HG03045 (cell line): ENCODE data around the gene SSRP1.
A peak's percentile ranks its signal among the peaks of the same experiment; 100 is the strongest.
"Not testable (repeated sequence)": the region's sequence is repeated elsewhere in the genome, so short reads cannot be mapped to it uniquely, and the experiment has no call there.

Experiments
- ATAC-seq: cut with Tn5 transposase; IDR thresholded peaks from one replicate; pipeline ENCODE4 v1.9.1; 2021; ENCODE audit warnings: mild to moderate bottlenecking, moderate library complexity; ENCODE audit not compliant: unreplicated experiment

The SSRP1 gene, protein sequence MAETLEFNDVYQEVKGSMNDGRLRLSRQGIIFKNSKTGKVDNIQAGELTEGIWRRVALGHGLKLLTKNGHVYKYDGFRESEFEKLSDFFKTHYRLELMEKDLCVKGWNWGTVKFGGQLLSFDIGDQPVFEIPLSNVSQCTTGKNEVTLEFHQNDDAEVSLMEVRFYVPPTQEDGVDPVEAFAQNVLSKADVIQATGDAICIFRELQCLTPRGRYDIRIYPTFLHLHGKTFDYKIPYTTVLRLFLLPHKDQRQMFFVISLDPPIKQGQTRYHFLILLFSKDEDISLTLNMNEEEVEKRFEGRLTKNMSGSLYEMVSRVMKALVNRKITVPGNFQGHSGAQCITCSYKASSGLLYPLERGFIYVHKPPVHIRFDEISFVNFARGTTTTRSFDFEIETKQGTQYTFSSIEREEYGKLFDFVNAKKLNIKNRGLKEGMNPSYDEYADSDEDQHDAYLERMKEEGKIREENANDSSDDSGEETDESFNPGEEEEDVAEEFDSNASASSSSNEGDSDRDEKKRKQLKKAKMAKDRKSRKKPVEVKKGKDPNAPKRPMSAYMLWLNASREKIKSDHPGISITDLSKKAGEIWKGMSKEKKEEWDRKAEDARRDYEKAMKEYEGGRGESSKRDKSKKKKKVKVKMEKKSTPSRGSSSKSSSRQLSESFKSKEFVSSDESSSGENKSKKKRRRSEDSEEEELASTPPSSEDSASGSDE

DNA sequence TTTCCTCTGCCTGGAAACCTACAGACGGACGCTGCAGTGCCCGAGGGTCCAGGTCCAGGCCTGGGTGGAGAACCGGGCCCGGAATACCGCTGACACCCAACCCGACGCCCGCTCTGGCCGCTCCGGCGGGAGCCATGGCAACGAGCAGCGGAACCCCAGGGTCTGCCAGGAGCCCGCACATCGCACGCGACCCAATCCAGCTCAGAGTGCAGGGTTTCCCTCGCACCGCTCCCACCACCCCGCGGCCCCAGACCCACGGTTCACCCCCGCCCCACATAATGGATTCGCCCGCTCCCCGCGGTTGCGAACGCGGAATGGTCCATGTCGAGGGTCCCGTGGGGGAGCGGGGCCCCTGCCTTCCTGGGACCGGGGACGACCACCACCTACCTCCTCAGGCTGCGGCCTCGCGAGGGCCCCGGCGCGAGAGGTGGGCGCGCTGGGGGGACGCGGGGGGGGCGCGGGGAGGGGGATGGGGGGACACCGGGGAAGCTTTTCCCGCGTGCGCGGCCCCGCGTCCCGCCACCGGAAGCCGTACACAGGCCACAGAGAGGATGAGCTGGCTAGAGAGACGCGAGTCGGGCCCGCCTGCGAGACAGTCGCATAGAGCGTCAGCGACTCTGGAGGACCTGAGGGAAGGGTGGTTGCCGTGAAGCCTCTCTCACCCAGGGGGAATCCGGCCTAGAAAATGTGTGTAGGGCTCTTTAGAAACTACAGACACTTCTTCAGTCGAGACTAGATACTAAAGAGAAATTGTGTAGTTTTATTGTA, at the start of gene SSRP1:
Gene SSRP1, minus strand, starts transcription at position 550 of the 768 bp plus-strand sequence. CDS start 771 bp downstream, outside the sequence.
- peak; percentile 99 for ATAC-seq

DNA sequence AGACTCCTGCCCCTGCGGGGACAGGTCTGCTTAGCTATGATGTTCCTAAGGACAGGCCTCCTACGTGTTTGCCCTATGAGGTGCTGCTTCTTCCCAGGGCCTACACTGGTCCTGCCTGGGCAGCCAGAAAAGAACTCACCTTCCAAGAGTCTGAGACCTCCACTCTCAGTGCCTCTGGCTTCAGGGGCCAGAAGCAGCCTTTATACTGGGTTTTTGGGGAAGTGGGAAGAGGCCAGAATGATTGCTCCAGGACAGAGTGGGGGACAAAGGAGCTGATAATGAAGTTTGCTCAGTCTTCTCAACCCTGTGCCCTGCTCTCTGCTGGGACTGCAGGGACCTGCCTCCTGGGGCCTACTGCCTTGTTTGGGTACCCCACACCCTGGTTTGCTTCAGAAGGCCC, 45.3 kb upstream of the SSRP1 start, which contains the start of gene PRG3:
Gene PRG3, minus strand, starts transcription at position 176 of the 400 bp plus-strand sequence. CDS start 442 bp downstream, outside the sequence.
- no peak for ATAC-seq

DNA sequence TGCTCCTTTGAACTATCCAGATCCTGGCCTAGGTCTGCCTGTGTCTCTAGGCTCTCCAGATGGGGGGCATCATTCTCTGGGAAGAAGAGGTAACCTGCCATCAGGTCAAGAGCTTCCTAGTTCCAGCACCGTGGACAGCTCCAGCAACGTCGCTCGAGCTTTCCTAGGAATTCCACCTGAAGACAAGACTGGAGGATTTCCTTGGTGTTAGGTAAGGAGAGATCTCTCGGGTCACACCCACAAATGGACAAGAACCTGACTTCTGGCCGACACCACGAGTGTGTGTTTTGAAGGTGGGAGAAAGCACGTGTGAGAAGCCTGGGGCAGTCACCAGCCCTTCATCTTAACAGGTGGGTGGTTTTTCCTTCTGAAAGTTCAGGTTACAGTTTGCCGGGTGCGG, 44.0 kb upstream of the SSRP1 start:
- no peak for ATAC-seq

DNA sequence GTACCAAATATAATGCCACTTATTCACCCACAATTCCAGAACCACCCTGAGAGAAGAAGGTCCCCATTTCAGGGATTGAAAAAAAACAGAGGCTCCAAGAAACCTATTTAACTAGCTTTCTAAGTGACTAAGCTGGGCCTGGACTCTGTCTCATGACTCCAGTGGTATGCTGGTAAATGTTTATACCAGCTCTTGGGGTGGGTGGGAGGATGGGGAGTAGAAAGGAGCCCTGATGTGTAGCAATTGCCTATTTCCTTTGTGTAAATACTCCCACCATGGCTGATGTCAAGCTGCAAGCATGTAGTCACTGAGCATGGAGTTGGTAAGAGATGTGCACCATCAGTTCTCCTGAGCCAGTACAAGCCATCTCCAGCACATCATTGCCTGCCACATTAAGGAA, 42.5 kb upstream of the SSRP1 start:
- no peak for ATAC-seq

DNA sequence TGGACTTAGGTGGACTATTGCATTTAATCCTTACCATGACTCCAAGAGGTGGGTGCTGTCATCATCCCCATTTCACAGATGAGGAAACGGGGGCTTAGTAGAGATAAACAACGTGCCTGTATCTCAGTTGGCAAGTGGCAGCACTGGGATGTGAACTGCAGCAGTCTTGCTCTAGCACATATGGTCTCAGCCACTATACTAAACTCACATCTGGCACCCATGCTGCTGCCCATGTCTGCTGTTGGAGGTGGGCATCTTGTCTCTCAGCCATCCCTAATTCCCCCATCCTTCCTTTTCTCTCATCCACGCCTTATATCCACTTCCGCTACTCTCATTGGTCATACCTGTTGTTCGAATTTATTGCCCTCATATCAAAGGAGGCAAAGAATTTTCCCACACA, 41.4 kb upstream of the SSRP1 start:
- ATAC-seq, result no peak

DNA sequence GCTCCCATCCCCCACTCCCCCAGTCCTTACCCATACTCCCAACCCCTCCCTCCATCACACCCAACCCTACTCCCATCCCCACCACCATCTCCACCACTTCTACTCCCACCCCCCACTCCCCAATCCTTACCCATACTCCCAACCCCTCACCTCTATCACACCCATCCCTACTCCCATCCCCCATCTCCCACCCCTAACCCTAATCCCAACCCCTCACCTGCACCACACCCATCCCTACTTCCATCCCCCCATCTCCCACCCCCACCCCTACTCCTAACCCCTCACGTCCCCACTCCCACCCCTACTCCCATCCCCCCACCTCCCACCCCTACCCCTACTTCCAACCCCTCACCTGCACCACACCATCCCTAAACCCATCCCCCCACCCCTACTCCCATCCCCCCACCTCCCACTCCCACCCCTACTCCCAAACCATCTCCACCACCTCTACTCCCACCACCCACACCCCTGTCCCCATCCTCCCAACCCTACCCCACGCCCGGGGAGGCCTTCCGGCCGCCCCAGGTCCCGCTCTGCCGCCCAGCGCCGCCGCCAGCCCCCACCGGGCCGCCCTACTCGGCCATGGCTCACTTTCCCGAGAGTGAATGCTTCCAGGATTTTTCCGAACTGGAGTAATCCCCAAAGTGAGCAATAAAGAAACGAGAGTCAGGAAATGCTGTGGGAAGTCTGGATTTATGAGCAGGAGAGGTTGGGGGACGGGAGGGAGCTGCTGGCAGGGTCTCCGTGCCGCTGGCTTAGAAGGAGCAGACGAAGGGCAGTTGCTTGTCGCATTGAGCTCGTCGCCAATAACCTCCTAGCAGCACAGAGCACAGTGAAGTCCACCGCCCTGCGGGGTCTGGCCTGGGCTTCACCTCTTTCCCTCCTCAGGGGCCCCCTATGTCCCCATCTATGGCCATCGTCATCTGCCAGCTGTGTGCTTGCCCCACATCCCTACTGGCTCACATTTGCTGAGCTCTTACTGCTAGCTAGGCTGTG, 40.7 kb upstream of the SSRP1 start:
- no peak for ATAC-seq

DNA sequence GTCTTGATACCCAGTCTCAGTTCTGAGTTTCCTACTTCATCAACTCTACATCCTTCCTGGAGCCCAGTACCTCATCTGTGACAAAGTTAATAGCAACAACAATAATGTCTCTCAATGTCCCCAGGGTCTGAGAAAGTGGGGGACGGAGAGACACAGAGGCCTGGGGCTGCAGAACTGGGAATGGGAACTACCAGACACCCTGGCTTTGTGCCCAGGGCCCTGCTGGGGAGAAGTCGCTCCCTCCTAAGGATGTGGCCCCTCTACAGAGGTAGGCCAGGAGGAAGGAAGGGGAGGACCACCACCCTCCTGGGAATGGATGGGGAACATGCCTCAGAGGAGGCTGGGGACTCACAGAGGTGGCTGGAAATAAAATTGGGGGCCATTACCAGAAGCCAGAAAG, 39.8 kb upstream of the SSRP1 start:
- ATAC-seq, result no peak

DNA sequence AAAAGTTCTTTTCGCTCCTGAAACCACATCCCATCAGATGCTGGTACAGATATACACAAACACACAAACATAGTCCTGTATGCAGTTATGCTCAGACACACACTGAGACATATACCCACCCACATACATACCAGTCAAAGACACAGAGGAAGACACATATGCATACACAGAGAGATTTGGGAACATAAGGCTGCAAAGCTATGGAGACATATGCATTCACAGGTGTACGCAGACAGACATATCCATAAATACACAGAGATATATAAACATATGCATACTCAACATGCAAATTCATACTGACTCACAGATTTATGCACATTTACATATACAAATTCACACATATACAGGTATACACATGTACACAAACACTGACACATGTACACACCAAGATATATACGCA, 39.3 kb upstream of the SSRP1 start:
- ATAC-seq, result no peak

DNA sequence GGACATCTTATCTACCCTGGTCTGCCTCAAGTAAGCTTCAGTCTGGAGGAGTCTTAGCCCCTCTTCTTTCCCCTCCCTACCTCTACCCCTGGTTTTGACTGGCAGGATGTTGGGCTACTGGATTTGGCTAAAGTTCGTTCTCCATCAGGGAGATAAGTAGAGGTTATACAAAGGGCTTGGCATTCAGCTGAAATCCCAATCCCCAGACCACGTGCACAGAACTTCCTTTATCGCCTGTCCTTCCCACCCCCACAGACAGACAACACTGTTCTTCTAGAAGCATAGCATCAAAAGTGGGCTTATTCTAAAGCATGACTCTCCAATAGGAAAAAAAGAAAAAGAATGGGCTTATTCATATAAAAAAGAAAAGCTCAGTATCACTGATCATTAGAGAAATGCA, 37.5 kb upstream of the SSRP1 start:
- ATAC-seq, result no peak

DNA sequence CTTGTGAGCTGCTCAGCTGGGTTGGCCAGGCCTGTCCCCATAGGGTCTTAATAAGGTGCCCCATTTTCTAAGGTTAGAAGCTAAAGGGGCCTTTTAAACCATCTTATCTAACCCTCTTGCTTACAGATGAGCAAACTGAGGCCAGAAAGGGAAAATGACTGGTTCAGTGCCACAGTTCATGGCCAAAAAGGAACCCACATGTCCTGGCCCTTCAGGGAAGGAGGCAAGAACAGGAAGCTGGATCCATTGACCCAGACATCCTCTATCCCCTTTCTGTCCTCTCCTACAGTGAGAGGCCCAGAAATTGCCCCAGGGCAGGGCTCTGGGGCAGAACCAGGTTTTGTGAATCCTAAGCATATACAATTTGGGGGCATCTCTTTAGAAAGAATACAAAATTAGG, 35.2 kb upstream of the SSRP1 start:
- no peak for ATAC-seq

DNA sequence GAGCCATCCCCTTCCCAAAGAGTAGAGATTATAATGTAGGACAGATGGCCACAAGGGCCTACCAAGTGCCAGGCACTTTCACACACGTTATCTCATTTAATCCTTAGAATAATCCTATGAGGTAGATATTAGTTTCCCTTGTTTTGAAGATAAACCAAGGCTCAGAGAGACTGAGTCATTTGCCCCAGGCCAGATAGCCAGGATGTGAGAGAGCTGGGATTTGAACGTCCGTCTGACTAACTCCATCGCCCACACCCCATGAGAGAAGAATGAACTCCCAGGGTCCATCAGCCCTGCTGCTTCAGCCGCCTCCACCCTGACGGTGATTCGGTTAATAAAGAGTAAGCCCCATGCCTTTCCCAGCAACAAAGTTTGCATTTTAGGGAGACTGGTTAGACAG, 34.6 kb upstream of the SSRP1 start:
- no peak for ATAC-seq

DNA sequence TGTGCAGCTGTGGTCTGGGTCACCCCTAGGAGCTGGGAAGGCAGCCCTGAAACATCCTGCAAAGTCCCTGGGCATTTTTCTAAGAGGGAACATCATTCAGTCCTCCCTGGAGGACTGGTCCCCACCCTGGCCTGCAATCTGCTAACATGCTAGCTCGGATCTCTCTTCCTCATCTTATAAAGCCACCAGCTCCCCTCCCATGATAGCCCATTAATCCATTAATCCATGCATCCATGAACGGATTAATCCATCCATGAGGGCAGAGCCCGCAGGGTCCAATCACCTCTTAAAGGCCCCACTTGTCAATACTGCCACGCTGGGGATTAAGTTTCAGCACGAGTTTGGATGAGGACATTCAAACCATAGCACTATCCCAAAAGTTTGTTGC, 33.1 kb upstream of the SSRP1 start:
- ATAC-seq, result no peak

DNA sequence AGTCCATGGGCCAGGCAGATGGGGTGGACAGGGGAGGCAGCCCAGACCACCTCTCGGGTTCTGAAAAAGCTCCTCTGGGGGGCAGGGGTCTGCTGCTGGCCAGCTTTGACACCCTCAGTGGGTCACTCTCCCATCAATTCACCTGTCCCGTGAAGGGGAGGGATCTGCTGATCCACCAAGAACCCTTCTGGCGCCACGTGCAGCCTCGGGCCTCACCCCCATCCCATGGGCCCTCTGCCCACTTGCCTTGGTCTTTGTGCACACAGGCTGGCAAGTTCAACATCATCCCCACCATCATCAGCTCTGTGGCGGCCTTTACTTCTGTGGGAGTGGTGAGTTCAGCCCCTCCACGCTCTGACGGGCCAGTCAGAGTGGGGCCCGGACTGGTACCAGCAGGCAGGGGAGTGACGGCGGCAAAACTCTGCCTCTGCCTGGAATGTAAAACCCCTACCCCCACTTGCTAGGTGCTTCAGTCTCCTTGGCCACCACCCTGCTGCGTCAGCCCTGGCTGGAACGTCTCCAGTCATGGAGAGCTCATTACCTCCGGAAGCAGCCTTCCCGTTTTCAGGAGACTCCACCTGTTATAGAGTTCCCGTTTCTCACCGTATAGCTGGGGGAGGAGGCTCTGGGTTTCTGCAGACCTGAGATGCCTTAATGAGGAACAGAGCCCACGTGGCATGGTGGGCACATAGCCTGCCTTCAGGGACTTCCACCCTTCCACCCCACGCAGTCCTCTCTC, 32.6 kb upstream of the SSRP1 start:
- ATAC-seq, result no peak

DNA sequence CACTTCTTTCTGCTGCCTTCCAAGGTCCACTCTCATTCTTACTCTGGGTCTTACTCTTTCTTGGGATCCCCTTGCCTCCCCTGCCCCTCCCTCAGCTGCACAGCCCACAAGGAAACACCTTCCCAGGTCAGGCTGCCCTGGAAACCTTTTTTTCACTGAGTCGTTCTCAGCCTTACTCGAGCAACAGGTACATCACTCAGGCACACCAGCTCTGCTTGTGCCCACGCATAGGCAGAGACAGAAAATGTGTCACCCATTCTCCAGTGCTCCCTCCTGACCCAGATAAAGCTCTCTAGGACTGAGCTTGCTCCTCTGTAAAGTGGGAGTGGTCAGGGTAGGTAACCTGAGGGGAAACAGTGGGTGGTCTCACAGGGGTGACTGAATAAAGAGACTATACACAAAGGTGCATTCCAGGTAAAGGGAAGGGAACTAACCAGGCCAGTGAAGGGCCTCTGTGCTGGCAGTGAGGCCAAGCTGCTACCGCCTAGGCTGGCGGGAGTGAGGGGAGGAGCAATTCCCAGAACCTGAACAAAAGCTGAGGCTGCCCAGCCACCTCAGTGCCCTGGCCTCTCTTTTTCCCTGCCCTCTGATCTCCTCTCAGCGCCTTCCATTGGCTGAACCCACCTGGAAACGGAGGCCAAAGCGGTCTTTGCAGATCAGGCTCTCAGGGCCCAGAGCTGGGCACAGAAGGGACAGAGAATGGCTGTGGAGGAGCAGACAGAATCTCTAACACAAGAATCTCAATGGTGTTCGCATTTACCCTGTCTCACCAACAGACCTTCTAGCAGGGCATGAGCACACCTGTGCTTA, 29.4 kb upstream of the SSRP1 start:
- no peak for ATAC-seq

DNA sequence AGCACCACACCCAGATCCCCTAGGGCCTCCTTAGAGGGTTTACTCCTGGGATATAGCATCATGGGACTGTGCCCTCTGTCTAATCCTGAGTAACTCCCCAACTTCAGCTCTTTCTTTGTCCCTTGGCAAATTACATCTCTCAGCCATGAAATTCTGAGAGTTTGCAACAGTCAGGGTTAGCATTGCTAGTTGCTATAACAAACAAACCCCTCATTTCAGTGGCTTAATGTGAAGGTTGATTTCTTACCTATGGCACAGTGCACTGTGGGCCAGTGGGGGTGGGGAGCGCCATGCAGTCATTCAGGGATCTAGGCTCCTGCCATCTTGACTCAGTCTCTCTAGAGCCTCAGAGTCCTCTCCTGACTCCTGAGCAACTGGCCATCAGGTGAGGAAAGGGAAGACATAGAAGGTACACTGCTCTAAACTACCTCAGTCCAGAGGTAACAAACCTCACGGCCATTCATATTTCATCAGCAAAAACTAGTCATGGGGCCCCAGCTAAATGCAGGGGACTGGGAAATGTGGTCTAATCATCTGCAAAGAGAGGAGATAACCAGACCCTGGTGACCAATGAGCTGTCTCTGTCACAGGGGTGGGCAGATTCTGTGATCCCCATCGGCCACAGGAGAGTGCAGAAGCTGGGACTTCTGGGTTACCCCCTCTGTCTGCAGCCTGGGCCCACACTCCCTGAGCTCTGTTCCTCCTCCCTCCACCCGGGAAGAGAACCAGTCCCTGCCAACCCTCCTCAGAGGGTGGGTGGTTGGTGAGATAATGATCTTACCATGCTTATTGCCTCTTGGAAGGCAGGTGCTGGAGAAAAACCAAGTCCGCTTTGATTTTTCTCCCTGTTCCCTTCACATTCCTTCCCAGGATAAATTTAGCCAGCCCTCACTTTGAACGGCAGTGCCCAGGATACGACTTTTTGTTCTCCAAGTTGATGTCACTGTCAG, 27.7 kb upstream of the SSRP1 start:
- no peak for ATAC-seq

DNA sequence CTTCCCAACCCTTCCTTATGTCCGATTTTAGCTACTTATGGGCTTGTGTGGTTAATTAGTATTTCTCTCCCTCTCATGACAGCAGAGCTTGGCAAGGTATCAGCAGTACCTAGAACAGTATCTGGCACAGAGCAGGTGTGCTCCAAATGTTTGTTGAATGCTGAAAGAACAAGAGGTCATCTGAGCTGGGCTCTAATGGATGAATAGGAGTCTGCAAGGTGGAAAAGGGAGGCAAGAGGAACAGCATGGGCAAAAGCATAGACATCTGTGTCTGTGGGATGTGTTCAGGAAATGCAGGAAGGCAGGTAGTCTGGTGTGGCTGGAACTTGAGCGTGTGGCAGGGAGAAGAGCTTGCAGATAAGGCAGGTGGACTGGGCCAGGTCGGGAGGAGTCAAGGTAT, 26.2 kb upstream of the SSRP1 start:
- ATAC-seq, result no peak

DNA sequence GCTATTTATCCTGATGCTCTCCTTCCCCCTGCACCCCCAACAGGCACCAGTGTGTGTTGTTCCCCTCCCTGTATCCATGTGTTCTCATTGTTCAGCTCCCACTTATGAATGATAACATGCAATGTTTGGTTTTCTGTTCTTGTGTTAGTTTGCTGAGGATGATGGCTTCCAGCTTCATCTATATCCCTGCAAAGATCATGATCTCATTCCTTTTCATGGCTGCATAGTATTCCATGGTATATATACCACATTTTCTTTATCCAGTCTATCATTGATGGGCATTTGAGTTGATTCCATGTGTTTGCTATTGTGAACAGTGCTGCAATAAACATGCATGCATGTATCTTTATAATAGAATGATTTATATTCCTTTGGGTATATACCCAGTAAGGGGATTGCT, 25.7 kb upstream of the SSRP1 start:
- not testable (repeated sequence) for ATAC-seq

DNA sequence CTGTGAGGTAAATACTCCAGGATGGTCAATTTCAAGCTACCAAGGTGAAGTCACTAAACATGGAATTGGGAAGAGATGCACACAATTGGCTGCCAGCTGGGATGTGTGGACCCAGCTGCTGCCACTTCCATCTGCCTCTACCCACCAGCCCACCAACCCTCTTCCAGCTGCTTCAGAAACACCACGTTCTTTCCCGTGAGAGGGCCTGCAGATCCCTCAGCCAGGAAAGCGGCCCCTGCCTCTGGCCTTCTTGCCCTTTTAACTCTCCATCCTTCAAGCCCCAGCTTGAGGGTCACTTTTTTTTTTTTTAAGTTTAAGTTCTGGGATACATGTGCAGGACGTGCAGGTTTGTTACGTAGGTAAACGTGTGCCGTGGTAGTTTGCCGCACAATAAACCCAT, 25.3 kb upstream of the SSRP1 start:
- no peak for ATAC-seq
